ENCODE data around the gene CRHR1.

- TF ChIP-seq CTCF (IDR thresholded peaks at IDR 0.05) (no peak), POLR2A (IDR thresholded peaks at IDR 0.05) (no peak)
Measured at GRCh38 chr17:45848868-45849535, 64.9 kb downstream of the CRHR1 start.

Measured in upper lobe of left lung (tissue), 4 donors.